ENCODE data around the gene RAB41. TPM values are rescaled to one million over a fixed set of nuclear protein-coding genes. Genes with fewer than 3 reads are reported as not detected.
"Not testable (repeated sequence)": the region's sequence is repeated elsewhere in the genome, so short reads cannot be mapped to it uniquely, and the experiment has no call there.

Gene RAB41
- polyA plus RNA-seq, 1 donor (not counting 4 experiments of a cell fraction or from before 2014, with no cell fraction given): not detected

DNA sequence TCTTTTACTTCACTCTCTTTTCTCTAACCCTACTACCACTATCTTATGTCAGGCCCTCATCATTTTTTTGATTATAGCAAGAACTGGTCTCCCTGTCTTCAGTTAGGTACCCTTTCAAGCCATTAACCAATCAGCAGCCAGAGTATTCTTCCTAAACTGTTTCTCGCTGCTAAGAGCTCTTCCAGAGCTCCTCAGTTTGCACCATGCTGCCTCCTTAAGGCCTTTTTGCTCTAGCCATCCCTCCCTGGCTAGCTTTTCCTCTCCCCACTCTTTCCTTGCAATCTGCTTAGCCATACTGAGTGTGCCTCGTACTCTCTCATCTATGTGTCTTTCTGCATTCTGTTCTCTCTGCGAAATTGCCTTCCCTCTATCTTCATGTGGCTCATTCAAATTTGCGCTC is 40.8 kb downstream of the RAB41 start:
- dilution Hi-C loops (cut with MboI; ENCODE audit: extremely low pct_ligation_motif_present, low sequenced_read_pairs): no loop called here
- Histone ChIP-seq H4K20me1 (ENCODE audit: control insufficient read depth, extremely low read depth, insufficient read depth, low read length) (no peaks in the 10 kb centered on the region), H3K4me1 (ENCODE audit: control insufficient read depth, extremely low read depth, insufficient read depth, low read length) (no peaks in the 10 kb centered on the region), H3K9me1 (ENCODE audit: control insufficient read depth, extremely low read depth, insufficient read depth, low read length) (no peaks in the 10 kb centered on the region), H3K79me2 (ENCODE audit: control insufficient read depth, insufficient read depth, low read length) (no peaks in the 10 kb centered on the region), H3K9me3 (ENCODE audit: control insufficient read depth, low read depth, low read length) (no peaks in the 10 kb centered on the region), H3K27me3 (ENCODE audit: control insufficient read depth, extremely low read depth, insufficient read depth, low read length) (no peaks in the 10 kb centered on the region), H2AFZ (ENCODE audit: control insufficient read depth, low read length) (no peak overlapping the region), H3K36me3 (ENCODE audit: control insufficient read depth in 2 of 2, extremely low read depth in 1 of 2, insufficient read depth in 2 of 2, low read length in 2 of 2) (no peaks in the 10 kb centered on the region), H3K4me3 (ENCODE audit: control insufficient read depth in 2 of 3, extremely low read depth in 1 of 3, insufficient read depth in 2 of 3, low read depth in 1 of 3, low read length in 3 of 3) (no peak overlapping the region), H3K27ac (ENCODE audit: control insufficient read depth, insufficient read depth, low read length) (no peak overlapping the region), H3K9ac (ENCODE audit: control insufficient read depth, extremely low read depth, insufficient read depth, low read length) (no peak overlapping the region), H3K4me2 (ENCODE audit: control insufficient read depth, extremely low read depth, insufficient read depth, low read depth, low read length) (no peak overlapping the region)
- FAIRE-seq: no peak
- TF ChIP-seq, protein P1, sequence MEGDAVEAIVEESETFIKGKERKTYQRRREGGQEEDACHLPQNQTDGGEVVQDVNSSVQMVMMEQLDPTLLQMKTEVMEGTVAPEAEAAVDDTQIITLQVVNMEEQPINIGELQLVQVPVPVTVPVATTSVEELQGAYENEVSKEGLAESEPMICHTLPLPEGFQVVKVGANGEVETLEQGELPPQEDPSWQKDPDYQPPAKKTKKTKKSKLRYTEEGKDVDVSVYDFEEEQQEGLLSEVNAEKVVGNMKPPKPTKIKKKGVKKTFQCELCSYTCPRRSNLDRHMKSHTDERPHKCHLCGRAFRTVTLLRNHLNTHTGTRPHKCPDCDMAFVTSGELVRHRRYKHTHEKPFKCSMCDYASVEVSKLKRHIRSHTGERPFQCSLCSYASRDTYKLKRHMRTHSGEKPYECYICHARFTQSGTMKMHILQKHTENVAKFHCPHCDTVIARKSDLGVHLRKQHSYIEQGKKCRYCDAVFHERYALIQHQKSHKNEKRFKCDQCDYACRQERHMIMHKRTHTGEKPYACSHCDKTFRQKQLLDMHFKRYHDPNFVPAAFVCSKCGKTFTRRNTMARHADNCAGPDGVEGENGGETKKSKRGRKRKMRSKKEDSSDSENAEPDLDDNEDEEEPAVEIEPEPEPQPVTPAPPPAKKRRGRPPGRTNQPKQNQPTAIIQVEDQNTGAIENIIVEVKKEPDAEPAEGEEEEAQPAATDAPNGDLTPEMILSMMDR (optimal IDR thresholded peaks at IDR 0.05 in 1 of 3, IDR thresholded peaks at IDR 0.05 in 1 of 3, conservative IDR thresholded peaks at IDR 0.05 in 1 of 3; ENCODE audit: extremely low read depth in 1 of 3, insufficient read depth in 2 of 3, low read length in 3 of 3): no peak
- TF ChIP-seq EZH2 (IDR thresholded peaks at IDR 0.05; ENCODE audit: low read length): no peak
- DNase-seq (ENCODE audit: low read depth, low spot score): no peak

DNA sequence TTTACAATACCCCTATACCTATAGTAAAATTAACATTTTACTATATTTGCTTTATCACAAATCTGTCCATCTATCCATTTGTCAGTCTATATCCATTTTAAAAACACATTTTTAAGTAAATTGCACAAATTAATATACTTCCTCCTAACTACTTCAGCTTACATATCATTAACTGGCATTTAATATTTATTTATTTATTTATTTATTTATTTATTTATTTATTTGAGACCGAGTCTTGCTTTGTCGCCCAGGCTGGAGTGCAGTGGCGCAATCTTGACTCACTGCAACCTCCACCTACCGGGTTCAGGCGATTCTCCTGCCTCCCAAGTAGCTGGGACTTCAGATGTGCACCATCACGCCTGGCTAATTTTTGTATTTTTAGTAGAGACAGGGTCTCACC is 41.7 kb downstream of the RAB41 start:
- FAIRE-seq; dilution Hi-C loops (cut with MboI; ENCODE audit: extremely low pct_ligation_motif_present, low sequenced_read_pairs); H3K27me3 ChIP-seq (ENCODE audit: control insufficient read depth, extremely low read depth, insufficient read depth, low read length): not testable (repeated sequence)

DNA sequence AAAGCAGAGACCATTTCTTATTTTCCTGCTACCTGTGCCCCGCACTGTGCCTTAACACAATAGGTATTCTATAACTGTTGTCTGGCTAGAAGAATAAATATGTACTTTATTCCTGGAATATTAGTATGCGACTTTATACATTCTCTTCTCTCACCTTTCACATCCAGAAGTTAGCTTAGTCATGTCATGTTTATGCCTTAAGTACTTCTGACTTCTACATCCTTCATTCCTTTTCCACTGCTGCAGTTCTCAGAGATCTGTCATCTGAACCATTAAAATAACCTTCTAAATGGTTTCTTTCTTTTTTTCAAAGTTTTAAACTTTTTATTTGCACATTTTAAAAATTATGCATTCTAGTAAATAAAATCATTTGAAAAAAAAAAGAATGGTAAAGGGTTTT is 42.4 kb downstream of the RAB41 start:
- Histone ChIP-seq H3K79me2 (ENCODE audit: control insufficient read depth, insufficient read depth, low read length) (no peaks in the 10 kb centered on the region), H3K36me3 (ENCODE audit: control insufficient read depth in 2 of 2, extremely low read depth in 1 of 2, insufficient read depth in 2 of 2, low read length in 2 of 2) (no peaks in the 10 kb centered on the region), H3K4me3 (ENCODE audit: control insufficient read depth in 2 of 3, extremely low read depth in 1 of 3, insufficient read depth in 2 of 3, low read depth in 1 of 3, low read length in 3 of 3) (no peak overlapping the region), H2AFZ (ENCODE audit: control insufficient read depth, low read length) (no peak overlapping the region), H3K27ac (ENCODE audit: control insufficient read depth, insufficient read depth, low read length) (no peak overlapping the region), H3K27me3 (ENCODE audit: control insufficient read depth, extremely low read depth, insufficient read depth, low read length) (no peaks in the 10 kb centered on the region), H3K9me3 (ENCODE audit: control insufficient read depth, low read depth, low read length) (no peaks in the 10 kb centered on the region), H3K4me1 (ENCODE audit: control insufficient read depth, extremely low read depth, insufficient read depth, low read length) (no peaks in the 10 kb centered on the region), H3K4me2 (ENCODE audit: control insufficient read depth, extremely low read depth, insufficient read depth, low read depth, low read length) (no peak overlapping the region), H3K9me1 (ENCODE audit: control insufficient read depth, extremely low read depth, insufficient read depth, low read length) (no peaks in the 10 kb centered on the region), H3K9ac (ENCODE audit: control insufficient read depth, extremely low read depth, insufficient read depth, low read length) (no peak overlapping the region), H4K20me1 (ENCODE audit: control insufficient read depth, extremely low read depth, insufficient read depth, low read length) (no peaks in the 10 kb centered on the region)
- no peak for TF ChIP-seq EZH2 (IDR thresholded peaks at IDR 0.05; ENCODE audit: low read length)
- TF ChIP-seq, protein P1 (optimal IDR thresholded peaks at IDR 0.05 in 1 of 3, IDR thresholded peaks at IDR 0.05 in 1 of 3, conservative IDR thresholded peaks at IDR 0.05 in 1 of 3; ENCODE audit: extremely low read depth in 1 of 3, insufficient read depth in 2 of 3, low read length in 3 of 3): no peak
- DNase-seq (ENCODE audit: low read depth, low spot score) (no peak), FAIRE-seq (no peak)
- dilution Hi-C loops (cut with MboI; ENCODE audit: extremely low pct_ligation_motif_present, low sequenced_read_pairs): no loop called here

More for the DNA sequence above, 41.7 kb downstream of the RAB41 start:
- H3K79me2 ChIP-seq (ENCODE audit: control insufficient read depth, insufficient read depth, low read length); H3K9me3 ChIP-seq (ENCODE audit: control insufficient read depth, low read depth, low read length); H3K27ac ChIP-seq (ENCODE audit: control insufficient read depth, insufficient read depth, low read length); H3K9me1 ChIP-seq (ENCODE audit: control insufficient read depth, extremely low read depth, insufficient read depth, low read length); H3K4me3 ChIP-seq (ENCODE audit: control insufficient read depth in 2 of 3, extremely low read depth in 1 of 3, insufficient read depth in 2 of 3, low read depth in 1 of 3, low read length in 3 of 3); H3K36me3 ChIP-seq (ENCODE audit: control insufficient read depth in 2 of 2, extremely low read depth in 1 of 2, insufficient read depth in 2 of 2, low read length in 2 of 2); H2AFZ ChIP-seq (ENCODE audit: control insufficient read depth, low read length); H3K4me1 ChIP-seq (ENCODE audit: control insufficient read depth, extremely low read depth, insufficient read depth, low read length); H3K4me2 ChIP-seq (ENCODE audit: control insufficient read depth, extremely low read depth, insufficient read depth, low read depth, low read length); H3K9ac ChIP-seq (ENCODE audit: control insufficient read depth, extremely low read depth, insufficient read depth, low read length); DNase-seq (ENCODE audit: low read depth, low spot score); H4K20me1 ChIP-seq (ENCODE audit: control insufficient read depth, extremely low read depth, insufficient read depth, low read length): not testable (repeated sequence)
